ENCODE results near the gene SOCS1. TPM values are rescaled to one million over a fixed set of nuclear protein-coding genes. Genes with fewer than 3 reads are reported as not detected.

The SOCS1 gene
- total RNA-seq, 2 donors from 2014 or later = 3.2 to 3.7 TPM

DNA sequence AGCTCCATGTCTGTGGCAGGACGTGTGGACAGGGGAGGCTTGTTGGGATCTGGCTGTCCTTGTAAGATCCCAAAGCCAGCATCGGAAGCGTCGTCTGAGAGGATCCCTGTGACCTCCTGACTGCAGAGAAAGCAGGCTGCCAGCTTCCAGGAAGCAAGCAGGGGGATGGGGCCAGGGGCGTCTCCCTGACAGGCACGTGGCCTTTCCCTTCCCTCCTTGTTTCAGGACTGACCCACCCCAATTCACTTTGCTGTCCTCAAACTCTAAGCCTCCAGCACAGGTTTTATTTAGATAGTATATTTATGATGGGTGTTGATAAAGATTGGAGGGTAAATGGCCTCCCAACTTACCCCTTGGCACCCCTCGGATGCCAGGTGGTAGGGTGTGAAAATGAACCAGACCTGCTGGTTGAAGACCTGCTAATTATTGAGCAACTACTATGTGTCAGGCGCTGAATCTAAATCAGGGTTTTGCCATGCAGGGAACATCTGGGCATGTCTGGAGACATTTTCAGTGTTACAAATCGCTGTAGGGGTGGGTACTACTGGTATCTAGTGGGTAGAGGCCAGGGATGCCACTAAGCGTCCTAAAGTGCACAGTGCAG, 24.5 kb downstream of the SOCS1 start:
- intact Hi-C loops (cut with DNase I) = no loop called here
- Histone ChIP-seq H3K4me1 (peaks cover 5% of the 10 kb centered on the region), H3K36me3 (no peaks in the 10 kb centered on the region), H3K9me3 (no peaks in the 10 kb centered on the region), H3K27ac (no peak overlapping the region), H3K9ac (ENCODE audit: low read depth in 2 of 2, low read length in 2 of 2) (no peak overlapping the region), H3K4me3 (no peak overlapping the region), H3K27me3 (no peaks in the 10 kb centered on the region)
- DNase-seq = no peak
- TF ChIP-seq, protein P1, sequence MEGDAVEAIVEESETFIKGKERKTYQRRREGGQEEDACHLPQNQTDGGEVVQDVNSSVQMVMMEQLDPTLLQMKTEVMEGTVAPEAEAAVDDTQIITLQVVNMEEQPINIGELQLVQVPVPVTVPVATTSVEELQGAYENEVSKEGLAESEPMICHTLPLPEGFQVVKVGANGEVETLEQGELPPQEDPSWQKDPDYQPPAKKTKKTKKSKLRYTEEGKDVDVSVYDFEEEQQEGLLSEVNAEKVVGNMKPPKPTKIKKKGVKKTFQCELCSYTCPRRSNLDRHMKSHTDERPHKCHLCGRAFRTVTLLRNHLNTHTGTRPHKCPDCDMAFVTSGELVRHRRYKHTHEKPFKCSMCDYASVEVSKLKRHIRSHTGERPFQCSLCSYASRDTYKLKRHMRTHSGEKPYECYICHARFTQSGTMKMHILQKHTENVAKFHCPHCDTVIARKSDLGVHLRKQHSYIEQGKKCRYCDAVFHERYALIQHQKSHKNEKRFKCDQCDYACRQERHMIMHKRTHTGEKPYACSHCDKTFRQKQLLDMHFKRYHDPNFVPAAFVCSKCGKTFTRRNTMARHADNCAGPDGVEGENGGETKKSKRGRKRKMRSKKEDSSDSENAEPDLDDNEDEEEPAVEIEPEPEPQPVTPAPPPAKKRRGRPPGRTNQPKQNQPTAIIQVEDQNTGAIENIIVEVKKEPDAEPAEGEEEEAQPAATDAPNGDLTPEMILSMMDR (IDR thresholded peaks at IDR 0.05) = no peak

GRCh38 chr16:11229906-11230305, 26.1 kb downstream of the SOCS1 start:
- peak; percentile 79 for DNase-seq
- Histone ChIP-seq H3K4me3 (no peak overlapping the region), H3K9me3 (no peaks in the 10 kb centered on the region), H3K4me1 (no peaks in the 10 kb centered on the region), H3K9ac (ENCODE audit: low read depth in 2 of 2, low read length in 2 of 2) (no peak overlapping the region), H3K27ac (no peak overlapping the region), H3K27me3 (no peaks in the 10 kb centered on the region), H3K36me3 (no peaks in the 10 kb centered on the region)
- intact Hi-C loops (cut with DNase I) = no loop called here
- TF ChIP-seq, protein P1 (IDR thresholded peaks at IDR 0.05) = no peak

DNA sequence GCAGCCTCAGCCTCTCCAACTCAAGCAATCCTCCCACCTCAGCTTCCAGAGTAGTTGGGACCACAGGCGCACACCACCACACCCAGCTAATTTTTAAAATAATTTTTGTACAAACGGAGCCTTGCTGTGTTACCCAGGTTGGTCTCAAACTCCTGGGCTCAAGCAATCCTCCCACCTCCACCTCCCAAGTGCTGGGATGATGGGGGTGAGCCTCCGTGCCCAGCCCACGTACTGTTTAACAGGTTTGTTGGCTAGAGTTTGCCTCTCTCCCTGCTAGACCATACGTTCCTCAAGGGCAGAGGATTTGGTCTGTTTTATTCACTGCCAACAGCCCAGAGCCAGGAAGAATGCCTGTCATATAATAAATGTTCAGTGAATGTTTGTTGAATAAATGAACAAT, 26.6 kb downstream of the SOCS1 start:
- intact Hi-C loops (cut with DNase I) = no loop called here
- no peaks in the 10 kb centered on the region for H3K36me3 ChIP-seq
- H3K27me3 ChIP-seq = no peaks in the 10 kb centered on the region
- no peaks in the 10 kb centered on the region for H3K9me3 ChIP-seq
- no peak overlapping the region for H3K27ac ChIP-seq
- TF ChIP-seq, protein P1 (IDR thresholded peaks at IDR 0.05) = no peak
- H3K4me1 ChIP-seq = no peaks in the 10 kb centered on the region
- no peak overlapping the region for H3K4me3 ChIP-seq
- H3K9ac ChIP-seq (ENCODE audit: low read depth in 2 of 2, low read length in 2 of 2) = no peak overlapping the region
- no peak for DNase-seq

- DNase-seq = no peak
- intact Hi-C loops (cut with DNase I) = no loop called here
- peak overlapping the region in 1 of 2 donors; percentile 24 for H3K9ac ChIP-seq (ENCODE audit: low read depth in 2 of 2, low read length in 2 of 2)
- TF ChIP-seq, protein P1 (IDR thresholded peaks at IDR 0.05) = no peak
- no peaks in the 10 kb centered on the region for H3K4me1 ChIP-seq
- H3K36me3 ChIP-seq = no peaks in the 10 kb centered on the region
- H3K27ac ChIP-seq = peak overlapping the region; percentile 53
- H3K4me3 ChIP-seq = no peak overlapping the region
- no peaks in the 10 kb centered on the region for H3K27me3 ChIP-seq
- H3K9me3 ChIP-seq = no peaks in the 10 kb centered on the region
These were observed 30.1 kb downstream of the SOCS1 start for GRCh38 chr16:11225677-11226549.

DNA sequence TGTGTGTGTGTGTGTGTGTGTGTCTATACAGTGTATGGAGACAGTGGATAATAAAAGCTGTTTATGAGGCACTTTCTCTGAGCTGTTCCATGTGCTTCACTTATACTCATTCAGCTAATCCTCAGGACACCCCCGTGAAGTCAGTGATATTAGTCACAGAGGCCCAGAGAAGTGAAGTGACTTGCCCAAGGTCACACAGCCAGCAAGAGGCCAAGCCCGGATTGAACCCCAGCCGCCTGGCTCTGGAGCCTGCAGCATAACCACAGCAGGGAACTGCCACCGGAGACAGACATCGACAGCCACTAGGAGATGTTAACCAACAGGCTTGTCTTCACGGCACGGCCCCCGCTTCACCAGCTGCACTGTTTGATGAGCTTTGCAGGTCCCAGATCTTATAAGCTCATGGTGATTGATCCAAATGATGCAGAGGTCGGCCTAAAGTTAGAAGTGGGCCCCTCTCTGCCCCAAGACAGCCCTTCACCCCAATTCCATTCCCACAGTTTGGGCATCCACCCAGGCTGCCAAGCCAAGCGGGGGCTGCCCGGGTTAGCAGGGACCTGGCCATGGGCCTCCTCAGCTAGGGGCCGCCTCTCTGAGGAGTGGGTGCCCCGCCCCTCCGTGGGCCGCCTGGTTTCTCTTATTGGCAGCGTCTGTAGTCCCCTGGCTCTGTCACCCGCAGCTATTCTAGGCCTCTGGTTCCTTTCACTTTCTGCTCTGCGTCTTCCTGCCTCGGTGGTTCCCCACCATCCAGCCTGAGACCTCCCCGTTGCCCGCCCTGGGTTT, 30.9 kb downstream of the SOCS1 start:
- intact Hi-C loops (cut with DNase I) = no loop called here
- H3K27ac ChIP-seq = peak overlapping the region; percentile 53
- no peak overlapping the region for H3K4me3 ChIP-seq
- H3K4me1 ChIP-seq = no peaks in the 10 kb centered on the region
- no peaks in the 10 kb centered on the region for H3K27me3 ChIP-seq
- TF ChIP-seq, protein P1 (IDR thresholded peaks at IDR 0.05) = no peak
- H3K9ac ChIP-seq (ENCODE audit: low read depth in 2 of 2, low read length in 2 of 2) = peak overlapping the region in 1 of 2 donors; percentile 35
- H3K9me3 ChIP-seq = no peaks in the 10 kb centered on the region
- H3K36me3 ChIP-seq = no peaks in the 10 kb centered on the region
- DNase-seq = peak; percentile 33

All from colonic mucosa (tissue), 4 donors.